Hypothalamus (tissue), 51 donors: Measurements from ENCODE around the gene FKRP.

ENCODE experiments used
- DNase-seq, 51 donors: peaks; one replicate each; lab custom pipeline; 2025; lab: John Stamatoyannopoulos, UW

Gene FKRP

GRCh38 chr19:46718934-46719622 is 26.8 kb upstream of the FKRP start:
- no peak for DNase-seq

GRCh38 chr19:46719629-46720502 is 26.0 kb upstream of the FKRP start:
- no peak for DNase-seq

- DNase-seq, result no peak
These were observed 25.2 kb upstream of the FKRP start for GRCh38 chr19:46720503-46721239.

GRCh38 chr19:46721269-46722003 is 24.4 kb upstream of the FKRP start:
- DNase-seq, result no peak

- DNase-seq, result no peak
These were observed 23.9 kb upstream of the FKRP start for GRCh38 chr19:46722004-46722380.

GRCh38 chr19:46722421-46723022 is 23.3 kb upstream of the FKRP start:
- no peak for DNase-seq

GRCh38 chr19:46723023-46723461 is 22.8 kb upstream of the FKRP start:
- no peak for DNase-seq

GRCh38 chr19:46723471-46723870 is 22.4 kb upstream of the FKRP start:
- DNase-seq, result no peak

GRCh38 chr19:46724468-46724867 is 21.4 kb upstream of the FKRP start:
- peak in 1 of 51 donors; percentile 52 for DNase-seq

- no peak for DNase-seq
These were observed 20.6 kb upstream of the FKRP start for GRCh38 chr19:46725036-46725820.

GRCh38 chr19:46725859-46726393 is 19.9 kb upstream of the FKRP start:
- no peak for DNase-seq

GRCh38 chr19:46726551-46726950 is 19.3 kb upstream of the FKRP start:
- no peak for DNase-seq

- DNase-seq, result peak in 2 of 51 donors; percentile 5 to 15
These were observed 18.8 kb upstream of the FKRP start for GRCh38 chr19:46726971-46727501.

GRCh38 chr19:46727757-46728156 is 18.1 kb upstream of the FKRP start:
- DNase-seq, result no peak

- no peak for DNase-seq
These were observed 17.6 kb upstream of the FKRP start for GRCh38 chr19:46728208-46728607.

GRCh38 chr19:46728693-46729339 is 17.0 kb upstream of the FKRP start:
- peak in 37 of 51 donors; percentile 14 to 84 (median 41) for DNase-seq

GRCh38 chr19:46729696-46730095 is 16.2 kb upstream of the FKRP start:
- no peak for DNase-seq

- no peak for DNase-seq
These were observed 15.7 kb upstream of the FKRP start for GRCh38 chr19:46730187-46730586.
